ENCODE results near the gene FIZ1. TPM values are rescaled to one million over a fixed set of nuclear protein-coding genes. Genes with fewer than 3 reads are reported as not detected.

The FIZ1 gene
- 1 to 10 TPM; 3.5 to 9.6 (median 9.1) TPM for total RNA-seq
- 1 to 10 TPM; 5.3 to 9.0 (median 7.2) TPM for polyA plus RNA-seq

GRCh38 chr19:55599468-55599841 is at the start of gene FIZ1:
Gene FIZ1, minus strand, starts transcription at chr19:55599517. Its CDS starts 1,652 bp downstream, at chr19:55597865.
- Histone ChIP-seq H3K27me3 (no peaks in the 10 kb centered on the region), H3K9me3 (no peaks in the 10 kb centered on the region), H3K27ac (peak within 1 kb of the TSS; percentile 93 to 98 (median 98)), H3K4me1 (peaks cover 0 to 19% (median 16%) of the 10 kb centered on the region in 4 donors), H3K36me3 (peaks cover 0 to 29% (median 4%) of the 10 kb centered on the region in 4 donors), H3K4me3 (peak within 1 kb of the TSS; percentile 69 to 86 (median 83))
- WGBS, 2 donors: 0% methylated on average over 23 of the region's 23 CpGs
- TF ChIP-seq POLR2A (IDR thresholded peaks at IDR 0.05) (no peak), POLR2AphosphoS5 (IDR thresholded peaks at IDR 0.05) (peak in 3 of 4 donors; percentile 2 to 49 (median 44)), EP300 (IDR thresholded peaks at IDR 0.05) (no peak)
- TF ChIP-seq, protein P1, sequence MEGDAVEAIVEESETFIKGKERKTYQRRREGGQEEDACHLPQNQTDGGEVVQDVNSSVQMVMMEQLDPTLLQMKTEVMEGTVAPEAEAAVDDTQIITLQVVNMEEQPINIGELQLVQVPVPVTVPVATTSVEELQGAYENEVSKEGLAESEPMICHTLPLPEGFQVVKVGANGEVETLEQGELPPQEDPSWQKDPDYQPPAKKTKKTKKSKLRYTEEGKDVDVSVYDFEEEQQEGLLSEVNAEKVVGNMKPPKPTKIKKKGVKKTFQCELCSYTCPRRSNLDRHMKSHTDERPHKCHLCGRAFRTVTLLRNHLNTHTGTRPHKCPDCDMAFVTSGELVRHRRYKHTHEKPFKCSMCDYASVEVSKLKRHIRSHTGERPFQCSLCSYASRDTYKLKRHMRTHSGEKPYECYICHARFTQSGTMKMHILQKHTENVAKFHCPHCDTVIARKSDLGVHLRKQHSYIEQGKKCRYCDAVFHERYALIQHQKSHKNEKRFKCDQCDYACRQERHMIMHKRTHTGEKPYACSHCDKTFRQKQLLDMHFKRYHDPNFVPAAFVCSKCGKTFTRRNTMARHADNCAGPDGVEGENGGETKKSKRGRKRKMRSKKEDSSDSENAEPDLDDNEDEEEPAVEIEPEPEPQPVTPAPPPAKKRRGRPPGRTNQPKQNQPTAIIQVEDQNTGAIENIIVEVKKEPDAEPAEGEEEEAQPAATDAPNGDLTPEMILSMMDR (IDR thresholded peaks at IDR 0.05): no peak
- intact Hi-C loops (cut with DNase I): loop anchor here (1.0 kb wide), 1 partner anchor 55 kb away; no protein-coding TSS in a partner anchor
- DNase-seq: peak; percentile 100

GRCh38 chr19:55648585-55649267 is 49.4 kb upstream of the FIZ1 start:
- peak overlapping the region; percentile 89 to 94 (median 92) for H3K27ac ChIP-seq
- intact Hi-C loops (cut with DNase I): no loop called here
- peak overlapping the region; percentile 86 to 98 (median 90) for H3K4me3 ChIP-seq
- H3K9me3 ChIP-seq: no peaks in the 10 kb centered on the region
- no peak for TF ChIP-seq POLR2A (IDR thresholded peaks at IDR 0.05)
- TF ChIP-seq EP300 (IDR thresholded peaks at IDR 0.05): no peak
- no peak for TF ChIP-seq POLR2AphosphoS5 (IDR thresholded peaks at IDR 0.05)
- TF ChIP-seq, protein P1 (IDR thresholded peaks at IDR 0.05): no peak
- H3K27me3 ChIP-seq: no peaks in the 10 kb centered on the region
- peaks cover 0 to 25% (median 6%) of the 10 kb centered on the region in 4 donors for H3K36me3 ChIP-seq
- no peak for DNase-seq
- peaks cover 0 to 59% (median 51%) of the 10 kb centered on the region in 4 donors for H3K4me1 ChIP-seq
- 41 to 54% methylated on average over 25 of the region's 25 CpGs for WGBS, 2 donors

DNA sequence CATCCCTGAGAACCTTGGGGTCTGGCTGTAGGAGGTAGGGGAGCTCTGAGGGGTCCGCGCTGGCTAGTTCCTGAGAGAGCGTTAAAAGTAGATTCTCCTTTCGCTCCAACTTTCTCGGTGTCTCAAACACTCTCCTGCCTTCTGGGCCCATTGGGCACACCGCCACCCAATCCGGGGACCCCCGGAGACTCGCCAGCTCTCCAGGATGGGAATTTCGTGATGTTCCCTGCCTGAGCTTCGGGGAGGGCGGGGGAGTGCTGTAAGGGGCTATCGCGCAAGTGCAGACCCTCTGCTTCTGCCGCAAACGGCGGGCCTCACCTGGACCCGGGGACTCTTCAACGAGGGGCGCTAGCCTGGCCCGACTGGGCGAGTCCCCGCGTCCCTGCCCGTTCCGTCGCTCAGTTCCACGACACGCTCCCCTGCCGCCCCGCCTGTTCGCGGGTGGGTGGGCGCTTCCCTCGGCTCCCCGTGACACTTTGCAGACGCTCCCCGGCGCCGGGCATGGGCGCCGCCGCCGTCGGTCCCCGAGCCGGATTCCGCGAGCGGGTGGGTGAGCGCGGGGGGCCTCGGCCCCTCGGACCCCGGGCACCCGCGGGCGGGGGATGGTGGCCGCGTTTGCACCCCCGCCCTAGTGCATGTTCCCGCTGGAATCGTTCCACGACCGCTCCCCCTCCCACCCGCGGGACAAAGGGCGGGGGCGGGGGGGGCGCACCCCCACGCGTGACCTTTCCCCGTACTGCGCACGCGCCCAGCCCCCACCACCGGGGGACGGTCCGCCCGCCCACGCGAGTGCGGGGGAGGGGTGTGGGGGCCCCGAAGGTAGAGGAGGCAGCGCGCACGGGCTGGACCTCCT is 48.6 kb upstream of the FIZ1 start, which contains the start of gene CCDC106:
Gene CCDC106 (plus strand): TSS at position 481 of the 853 bp plus-strand sequence. CDS start 835 bp downstream, outside the sequence.
- TF ChIP-seq POLR2AphosphoS5 (IDR thresholded peaks at IDR 0.05): peak in 3 of 4 donors; percentile 14 to 65 (median 54)
- no peak for TF ChIP-seq EP300 (IDR thresholded peaks at IDR 0.05)
- H3K4me1 ChIP-seq: peaks cover 0 to 57% (median 49%) of the 10 kb centered on the region in 4 donors
- WGBS, 2 donors: 1 to 2% methylated on average over 87 of the region's 87 CpGs
- DNase-seq: peak; percentile 88
- no peaks in the 10 kb centered on the region for H3K9me3 ChIP-seq
- intact Hi-C loops (cut with DNase I): no loop called here
- peak within 1 kb of the TSS; percentile 89 to 94 (median 92) for H3K27ac ChIP-seq
- peaks cover 0 to 25% (median 6%) of the 10 kb centered on the region in 4 donors for H3K36me3 ChIP-seq
- H3K27me3 ChIP-seq: no peaks in the 10 kb centered on the region
- peak within 1 kb of the TSS; percentile 86 to 98 (median 90) for H3K4me3 ChIP-seq

DNA sequence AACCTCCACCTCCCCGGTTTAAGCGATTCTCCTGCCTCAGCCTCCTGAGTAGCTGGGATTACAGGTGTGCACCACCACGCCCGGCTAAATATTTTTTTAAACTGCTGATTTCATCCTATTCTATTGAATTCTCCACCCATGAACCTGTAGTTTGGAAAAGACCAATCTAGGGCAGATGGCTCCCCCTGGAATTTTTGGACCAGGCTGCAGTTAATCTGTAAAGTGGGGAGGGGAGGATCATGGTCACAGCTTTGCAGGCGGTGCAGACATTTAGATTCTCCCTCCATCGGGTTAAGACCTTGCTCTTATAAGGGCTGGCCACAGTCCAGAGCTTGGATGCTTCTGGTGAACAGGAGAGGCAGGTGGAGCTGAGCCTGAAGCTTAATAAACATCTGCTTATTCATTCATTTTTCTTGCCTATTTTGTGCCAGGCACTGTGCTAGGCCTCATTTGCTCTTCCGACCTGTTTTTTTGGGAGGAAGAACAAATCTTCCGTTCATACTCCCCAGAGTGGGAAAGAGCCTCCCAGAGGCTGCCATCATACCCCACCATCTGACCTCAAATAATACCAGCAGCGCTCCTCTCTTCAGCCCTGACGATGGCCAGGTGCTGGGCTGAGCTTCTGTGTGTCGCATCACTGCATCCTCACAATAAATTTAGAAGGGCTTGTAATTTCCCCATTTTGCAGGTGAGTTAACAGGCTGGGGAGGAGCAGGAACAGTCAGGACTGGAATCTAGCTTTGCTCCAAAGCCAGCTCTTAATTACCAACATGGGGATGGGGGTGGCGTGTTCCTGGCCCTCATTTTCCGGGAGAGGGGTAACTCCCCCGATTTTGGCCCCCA is 47.8 kb upstream of the FIZ1 start:
- Histone ChIP-seq H3K36me3 (peaks cover 0 to 18% (median 6%) of the 10 kb centered on the region in 4 donors), H3K4me1 (peaks cover 0 to 61% (median 54%) of the 10 kb centered on the region in 4 donors), H3K27me3 (no peaks in the 10 kb centered on the region), H3K9me3 (no peaks in the 10 kb centered on the region), H3K27ac (peak overlapping the region; percentile 89 to 94 (median 92)), H3K4me3 (peak overlapping the region; percentile 86 to 98 (median 90))
- intact Hi-C loops (cut with DNase I): no loop called here
- no peak for DNase-seq
- WGBS, 2 donors: 46 to 47% methylated on average over 14 of the region's 14 CpGs
- no peak for TF ChIP-seq POLR2A (IDR thresholded peaks at IDR 0.05)
- no peak for TF ChIP-seq EP300 (IDR thresholded peaks at IDR 0.05)
- TF ChIP-seq, protein P1 (IDR thresholded peaks at IDR 0.05): no peak
- no peak for TF ChIP-seq POLR2AphosphoS5 (IDR thresholded peaks at IDR 0.05)

Measured in sigmoid colon (tissue), 7 donors.